22Rv1 (cell line): ENCODE results near the gene OXNAD1.

Experiments
- CTCF ChIP-seq: fragments of 450-650 bp; IDR thresholded peaks from 2 replicates; pipeline ENCODE4 v1.5.1; 2017; ENCODE audit warnings: mild to moderate bottlenecking
- ZFX ChIP-seq: fragments of 450-650 bp; IDR thresholded peaks from 2 replicates; pipeline ENCODE4 v1.6.1; 2017; ENCODE audit warnings: antibody characterized with exemption, borderline replicate concordance

GRCh38 chr3:16252988-16253387 is 12.0 kb upstream of the OXNAD1 start:
- TF ChIP-seq CTCF (no peak), ZFX (no peak)
